CD14-positive monocyte (primary cell): ENCODE data around the gene TTC19. TPM values are rescaled to one million over a fixed set of nuclear protein-coding genes. Genes with fewer than 3 reads are reported as not detected.

Source experiments
- DNase-seq, 3 donors: peaks; one replicate each; pipeline ENCODE4 v3.0.0-alpha.2; 2011 to 2022
- H2AFZ ChIP-seq: 2 replicates; pipeline ENCODE4 v1.6.0; 2012; ENCODE audit warnings: mild to moderate bottlenecking, low read depth, low read length, inconsistent platforms; ENCODE audit not compliant: insufficient read depth, poor library complexity, severe bottlenecking
- H3K27ac ChIP-seq, 2 donors: 1 replicate in 1 of 2; 2 replicates in 1 of 2; pipeline ENCODE4 v1.5.1; 2012 to 2013; ENCODE audit warnings: low read length in 2 of 2, control low read depth in 1 of 2, inconsistent platforms in 1 of 2, low read depth in 1 of 2, mild to moderate bottlenecking in 1 of 2
- H3K27me3 ChIP-seq, 2 donors: one replicate each; pipeline versions ENCODE4 v1.6.0 to v1.6.1; 2011 to 2013; ENCODE audit warnings: low read length in 2 of 2; ENCODE audit not compliant: control insufficient read depth in 2 of 2, insufficient read depth in 2 of 2
- H3K36me3 ChIP-seq, 2 donors: replicated peaks in 1 of 2; 1 replicate in 1 of 2; 2 replicates in 1 of 2; pipeline versions ENCODE4 v1.5.1 to v1.6.1; 2012 to 2013; ENCODE audit warnings: low read length in 2 of 2, control low read depth in 1 of 2, inconsistent platforms in 1 of 2, mild to moderate bottlenecking in 1 of 2; ENCODE audit not compliant: insufficient read depth in 2 of 2, control insufficient read depth in 1 of 2
- H3K4me1 ChIP-seq, 2 donors: 1 replicate in 1 of 2; 2 replicates in 1 of 2; pipeline versions ENCODE4 v1.5.1 to v1.6.1; 2012 to 2013; ENCODE audit warnings: low read length in 2 of 2, control low read depth in 1 of 2, inconsistent platforms in 1 of 2, mild to moderate bottlenecking in 1 of 2, moderate library complexity in 1 of 2; ENCODE audit not compliant: insufficient read depth in 2 of 2, control insufficient read depth in 1 of 2
- H3K4me2 ChIP-seq: replicated peaks from 2 replicates; pipeline ENCODE3; 2012; ENCODE audit warnings: low read length, moderate library complexity, mild to moderate bottlenecking; ENCODE audit not compliant: poor library complexity, severe bottlenecking; ENCODE audit errors: extremely low read depth
- H3K4me3 ChIP-seq, 3 experiments: fragments of 200-600 bp in 1 of 3; sonication (generic) in 1 of 3; replicated peaks in 1 of 3; 1 replicate in 2 of 3; 2 replicates in 1 of 3; pipeline ENCODE4 v1.5.1; 2011 to 2013; ENCODE audit warnings: low read length in 3 of 3, mild to moderate bottlenecking in 3 of 3, control low read depth in 2 of 3, low read depth in 2 of 3, inconsistent platforms in 1 of 3, moderate library complexity in 1 of 3
- H3K79me2 ChIP-seq: 2 replicates; pipeline ENCODE4 v1.6.0; 2012; ENCODE audit warnings: mild to moderate bottlenecking, control low read depth, inconsistent platforms, low read length, moderate library complexity; ENCODE audit not compliant: insufficient read depth
- H3K9ac ChIP-seq: 2 replicates; pipeline ENCODE4 v1.6.0; 2017; ENCODE audit warnings: low read length, mild to moderate bottlenecking; ENCODE audit not compliant: insufficient read depth, poor library complexity, severe bottlenecking
- H3K9me3 ChIP-seq, 2 donors: replicated peaks in 1 of 2; 1 replicate in 1 of 2; 2 replicates in 1 of 2; pipeline versions ENCODE4 v1.5.1 to v1.6.1; 2012 to 2013; ENCODE audit warnings: low read length in 2 of 2, control low read depth in 1 of 2; ENCODE audit not compliant: control insufficient read depth in 1 of 2, insufficient read depth in 1 of 2
- H4K20me1 ChIP-seq: 2 replicates; pipeline ENCODE4 v1.6.0; 2012; ENCODE audit warnings: mild to moderate bottlenecking, low read length, control low read depth, moderate library complexity; ENCODE audit not compliant: insufficient read depth
- H3K27ac Mint-ChIP-seq, 7 donors: one replicate each; pipeline ENCODE4 v1.8.0; 2020; ENCODE audit warnings: mild to moderate bottlenecking in 7 of 7, mixed read lengths in 7 of 7, moderate library complexity in 6 of 7, inconsistent platforms in 2 of 7
- H3K27me3 Mint-ChIP-seq, 3 donors: one replicate each; pipeline ENCODE4 v1.8.0; 2021 to 2022; ENCODE audit warnings: low read depth in 3 of 3, mild to moderate bottlenecking in 3 of 3, mixed read lengths in 3 of 3, moderate library complexity in 3 of 3, inconsistent platforms in 1 of 3
- H3K36me3 Mint-ChIP-seq, 2 donors: one replicate each; pipeline ENCODE4 v1.8.0; 2020; ENCODE audit warnings: mixed read lengths in 2 of 2, inconsistent platforms in 1 of 2, mild to moderate bottlenecking in 1 of 2
- H3K4me1 Mint-ChIP-seq: one replicate; pipeline ENCODE4 v1.8.0; 2020; ENCODE audit warnings: mild to moderate bottlenecking, mixed read lengths
- H3K4me3 Mint-ChIP-seq, 2 donors: one replicate each; pipeline ENCODE4 v1.8.0; 2020; ENCODE audit warnings: mild to moderate bottlenecking in 2 of 2, mixed read lengths in 2 of 2, moderate library complexity in 1 of 2
- H3K9me3 Mint-ChIP-seq, 7 donors: one replicate each; pipeline ENCODE4 v1.8.0; 2020 to 2022; ENCODE audit warnings: mixed read lengths in 7 of 7, mild to moderate bottlenecking in 6 of 7, moderate library complexity in 6 of 7, inconsistent platforms in 2 of 7
- CTCF ChIP-seq: fragments of 200-600 bp; IDR thresholded peaks from one replicate; pipeline ENCODE4 v1.8.0; 2022; ENCODE audit warnings: antibody characterized with exemption, mild to moderate bottlenecking
- WGBS: methylation state at CpG from one replicate; pipeline ENCODE4 v1.1.5; 2013; ENCODE audit warnings: missing lambda C conversion rate; ENCODE audit not compliant: insufficient coverage; 5-methylcytosine and 5-hydroxymethylcytosine counted together
- intact Hi-C, 2 donors: fragments of 100-400 bp; cut with micrococcal nuclease; formaldehyde crosslinking; loops; one replicate each; pipeline versions ENCODE4 v1.15.0 to v1.15.1; 2023
- polyA plus RNA-seq, 3 donors: library from polyadenylated mRNA; depleted of rRNA in 1 of 3; unstranded in 2 of 3; stranded (reverse) in 1 of 3; fragments of 300-500 nt in 2 of 3; fragments of >200 nt in 1 of 3; fragmentation: Illumina TruSeq in 2 of 3; gene quantifications; 1 replicate in 2 of 3; 2 replicates in 1 of 3; pipeline ENCODE4 v1.2.3, GENCODE V29; 2012 to 2021

Gene TTC19
- polyA plus RNA-seq, 3 donors = 7.6 to 22.2 (median 20.6) TPM

GRCh38 chr17:16033729-16034349, 34.2 kb downstream of the TTC19 start:
- no peak overlapping the region for H3K4me2 ChIP-seq
- DNase-seq = no peak
- Mint-ChIP-seq H3K27me3 (no peaks in the 10 kb centered on the region), H3K4me1 (no peaks in the 10 kb centered on the region), H3K9me3 (peaks cover 0 to 3% (median 0%) of the 10 kb centered on the region in 7 donors), H3K36me3 (peaks cover 96 to 98% of the 10 kb centered on the region in 2 donors), H3K4me3 (no peak overlapping the region), H3K27ac (peak overlapping the region in 3 of 7 donors; percentile 22 to 65 (median 40))
- no peak overlapping the region for H3K4me3 ChIP-seq
- no peak for TF ChIP-seq CTCF
- peaks cover 4% of the 10 kb centered on the region for H4K20me1 ChIP-seq
- H2AFZ ChIP-seq = no peak overlapping the region
- WGBS = 100% methylated on average over 1 of the region's 7 CpGs
- H3K79me2 ChIP-seq = no peaks in the 10 kb centered on the region
- peaks cover 95 to 100% of the 10 kb centered on the region in 2 donors for H3K36me3 ChIP-seq
- H3K9me3 ChIP-seq = no peaks in the 10 kb centered on the region
- no peak overlapping the region for H3K27ac ChIP-seq
- no peaks in the 10 kb centered on the region for H3K4me1 ChIP-seq
- no peak overlapping the region for H3K9ac ChIP-seq
- intact Hi-C loops = no loop called here
- no peaks in the 10 kb centered on the region for H3K27me3 ChIP-seq

GRCh38 chr17:16036261-16036660, 36.6 kb downstream of the TTC19 start:
- Histone ChIP-seq H3K4me1 (no peaks in the 10 kb centered on the region), H3K4me3 (no peak overlapping the region), H3K27ac (no peak overlapping the region), H4K20me1 (peaks cover 4% of the 10 kb centered on the region), H3K36me3 (peaks cover 94 to 100% of the 10 kb centered on the region in 2 donors), H3K4me2 (no peak overlapping the region), H3K27me3 (no peaks in the 10 kb centered on the region), H3K79me2 (no peaks in the 10 kb centered on the region), H3K9ac (no peak overlapping the region), H2AFZ (no peak overlapping the region), H3K9me3 (no peaks in the 10 kb centered on the region)
- Mint-ChIP-seq H3K27me3 (no peaks in the 10 kb centered on the region), H3K4me3 (no peak overlapping the region), H3K36me3 (peaks cover 92 to 96% of the 10 kb centered on the region in 2 donors), H3K4me1 (no peaks in the 10 kb centered on the region), H3K9me3 (peaks cover 0 to 3% (median 0%) of the 10 kb centered on the region in 7 donors), H3K27ac (no peak overlapping the region)
- DNase-seq = no peak
- WGBS = 100% methylated on average over 1 of the region's 2 CpGs
- intact Hi-C loops = no loop called here
- no peak for TF ChIP-seq CTCF
